Hematopoietic multipotent progenitor cell treated with erythropoietin and hydrocortisone succinate and interleukin-3 and kit ligand, for 15 days (in vitro differentiated cells): ENCODE measurements around the gene RPL13.
A peak's percentile ranks its signal among the peaks of the same experiment; 100 is the strongest.
"Not testable (repeated sequence)": the region's sequence is repeated elsewhere in the genome, so short reads cannot be mapped to it uniquely, and the experiment has no call there.

Source experiments
- DNase-seq: peaks from one replicate; pipeline ENCODE4 v3.0.0-alpha.2; 2015; ENCODE audit warnings: low spot score

Gene RPL13

GRCh38 chr16:89563639-89564392, 3.3 kb downstream of the RPL13 start:
- no peak for DNase-seq

- no peak for DNase-seq
Observed at GRCh38 chr16:89564476-89565255, 4.2 kb downstream of the RPL13 start.

- DNase-seq: no peak
Observed at GRCh38 chr16:89565256-89565505, 4.7 kb downstream of the RPL13 start.

- peak; percentile 39 for DNase-seq
Observed at GRCh38 chr16:89565506-89566372, 5.3 kb downstream of the RPL13 start.

GRCh38 chr16:89567656-89568594, 7.4 kb downstream of the RPL13 start:
- no peak for DNase-seq

GRCh38 chr16:89569506-89570341, 9.2 kb downstream of the RPL13 start:
- DNase-seq: no peak

GRCh38 chr16:89570342-89570923, 10.0 kb downstream of the RPL13 start:
- DNase-seq: no peak

GRCh38 chr16:89570983-89571598, 10.6 kb downstream of the RPL13 start:
- not testable (repeated sequence) for DNase-seq

- DNase-seq: no peak
Observed at GRCh38 chr16:89571636-89572035, 11.2 kb downstream of the RPL13 start.

- no peak for DNase-seq
Observed at GRCh38 chr16:89572073-89572484, 11.6 kb downstream of the RPL13 start.

- no peak for DNase-seq
Observed at GRCh38 chr16:89572485-89573205, 12.2 kb downstream of the RPL13 start.

GRCh38 chr16:89573826-89574680, 13.6 kb downstream of the RPL13 start:
- no peak for DNase-seq

GRCh38 chr16:89574681-89575246, 14.3 kb downstream of the RPL13 start:
- DNase-seq: no peak

- no peak for DNase-seq
Observed at GRCh38 chr16:89575247-89576152, 15.0 kb downstream of the RPL13 start, which contains the start of gene CPNE7. Gene CPNE7 (plus strand): TSS chr16:89575758. CDS start chr16:89575898, 140 bp downstream.

GRCh38 chr16:89576153-89577054, 15.9 kb downstream of the RPL13 start:
- no peak for DNase-seq
